Adipose tissue (tissue), 3 donors: Measurements from ENCODE around the gene SMARCD3. TPM values are rescaled to one million over a fixed set of nuclear protein-coding genes. Genes with fewer than 3 reads are reported as not detected.

Source experiments
- H3K27ac ChIP-seq: one replicate; pipeline ENCODE4 v1.5.1; 2013; ENCODE audit warnings: low read depth, low read length
- WGBS, 3 donors: extraction: QIAGEN DNeasy Blood & Tissue Kit; methylation state at CpG; one replicate each; pipeline ENCODE4 v1.1.7; 2013; 5-methylcytosine and 5-hydroxymethylcytosine counted together
- polyA plus RNA-seq, 3 donors: library from polyadenylated mRNA; stranded (reverse); fragments of 200-250 nt; gene quantifications; one replicate each; pipeline ENCODE4 v1.2.3, GENCODE V29; 2013
- donor health status: healthy with polysubstance abuse.
- donor health status: Bipolar disorder and iron deficiency.
- donor health status: healthy.

SMARCD3 gene
- polyA plus RNA-seq, 3 donors, result 10.8 to 44.8 (median 32.2) TPM

GRCh38 chr7:151241755-151242096, 6.8 kb downstream of the SMARCD3 start:
- WGBS, 3 donors, result 85 to 95% (median 90%) methylated on average over 9 of the region's 9 CpGs
- no peak overlapping the region for H3K27ac ChIP-seq

GRCh38 chr7:151240942-151241754, 7.3 kb downstream of the SMARCD3 start:
- no peak overlapping the region for H3K27ac ChIP-seq
- WGBS, 3 donors, result 87 to 94% (median 93%) methylated on average over 7 of the region's 7 CpGs

- no peak overlapping the region for H3K27ac ChIP-seq
- 76 to 84% (median 81%) methylated on average over 4 of the region's 4 CpGs for WGBS, 3 donors
These were observed 8.0 kb downstream of the SMARCD3 start for GRCh38 chr7:151240536-151240935.

- WGBS, 3 donors, result 58 to 65% (median 58%) methylated on average over 11 of the region's 11 CpGs
- no peak overlapping the region for H3K27ac ChIP-seq
These were observed 8.5 kb downstream of the SMARCD3 start for GRCh38 chr7:151239837-151240459.

- 84 to 89% (median 88%) methylated on average over 25 of the region's 25 CpGs for WGBS, 3 donors
- H3K27ac ChIP-seq, result no peak overlapping the region
These were observed 9.3 kb downstream of the SMARCD3 start for GRCh38 chr7:151238924-151239836.

- 68 to 79% (median 78%) methylated on average over 17 of the region's 17 CpGs for WGBS, 3 donors
- no peak overlapping the region for H3K27ac ChIP-seq
These were observed 10.2 kb downstream of the SMARCD3 start for GRCh38 chr7:151238190-151238810.

- WGBS, 3 donors, result 87 to 91% (median 87%) methylated on average over 41 to 44 of the region's 44 CpGs
- no peak overlapping the region for H3K27ac ChIP-seq
These were observed 11.0 kb downstream of the SMARCD3 start for GRCh38 chr7:151237244-151238189.

GRCh38 chr7:151236406-151236805, 12.1 kb downstream of the SMARCD3 start:
- 84 to 93% (median 87%) methylated on average over 13 of the region's 13 CpGs for WGBS, 3 donors
- H3K27ac ChIP-seq, result no peak overlapping the region

GRCh38 chr7:151235091-151235787, 13.3 kb downstream of the SMARCD3 start:
- H3K27ac ChIP-seq, result no peak overlapping the region
- WGBS, 3 donors, result 83 to 93% (median 89%) methylated on average over 28 of the region's 28 CpGs

GRCh38 chr7:151233804-151234203, 14.7 kb downstream of the SMARCD3 start:
- 67 to 76% (median 71%) methylated on average over 9 of the region's 9 CpGs for WGBS, 3 donors
- H3K27ac ChIP-seq, result no peak overlapping the region

- H3K27ac ChIP-seq, result no peak overlapping the region
- WGBS, 3 donors, result 5 to 8% (median 7%) methylated on average over 36 of the region's 36 CpGs
These were observed 15.4 kb downstream of the SMARCD3 start for GRCh38 chr7:151232917-151233701.

GRCh38 chr7:151232091-151232916, 16.2 kb downstream of the SMARCD3 start, which contains the start of gene CHPF2:
TSS of gene CHPF2 (plus strand) at chr7:151232483. CDS start at chr7:151234012, 1,529 bp downstream.
- WGBS, 3 donors, result 0 to 1% (median 1%) methylated on average over 64 to 73 of the region's 79 CpGs
- no peak within 1 kb of the TSS for H3K27ac ChIP-seq

- H3K27ac ChIP-seq, result no peak overlapping the region
- WGBS, 3 donors, result 75 to 79% (median 78%) methylated on average over 1 of the region's 1 CpG
These were observed 17.4 kb downstream of the SMARCD3 start for GRCh38 chr7:151231080-151231479.

- H3K27ac ChIP-seq, result no peak overlapping the region
- WGBS, 3 donors, result 89 to 90% (median 89%) methylated on average over 10 of the region's 10 CpGs
These were observed 19.2 kb downstream of the SMARCD3 start for GRCh38 chr7:151229249-151229648.
